ENCODE data around the gene LYAR. TPM values are rescaled to one million over a fixed set of nuclear protein-coding genes. Genes with fewer than 3 reads are reported as not detected.
"Not testable (repeated sequence)": the region's sequence is repeated elsewhere in the genome, so short reads cannot be mapped to it uniquely, and the experiment has no call there.

The LYAR gene
- total RNA-seq, 1 donor from 2014 or later: 12.7 TPM

- intact Hi-C loops (cut with DNase I): no loop called here
- ATAC-seq: no peak
- no peak for DNase-seq (ENCODE audit: low spot score)
Measured at GRCh38 chr4:4270529-4270928, 19.4 kb downstream of the LYAR start.

GRCh38 chr4:4269856-4270255, 20.1 kb downstream of the LYAR start:
- ATAC-seq: no peak
- intact Hi-C loops (cut with DNase I): no loop called here
- no peak for DNase-seq (ENCODE audit: low spot score)

- DNase-seq (ENCODE audit: low spot score) (no peak), ATAC-seq (no peak)
- intact Hi-C loops (cut with DNase I): no loop called here
Measured at GRCh38 chr4:4269331-4269731, 20.6 kb downstream of the LYAR start.

- intact Hi-C loops (cut with DNase I): no loop called here
- no peak for DNase-seq (ENCODE audit: low spot score)
- ATAC-seq: peak; percentile 20
Measured at GRCh38 chr4:4268776-4269175, 21.2 kb downstream of the LYAR start.

- ATAC-seq (no peak), DNase-seq (ENCODE audit: low spot score) (no peak)
- intact Hi-C loops (cut with DNase I): no loop called here
Measured at GRCh38 chr4:4267981-4268380, 22.0 kb downstream of the LYAR start.

- ATAC-seq (no peak), DNase-seq (ENCODE audit: low spot score) (no peak)
- intact Hi-C loops (cut with DNase I): no loop called here
Measured at GRCh38 chr4:4260185-4260751, 29.7 kb downstream of the LYAR start.

- ATAC-seq: peak; percentile 32
- intact Hi-C loops (cut with DNase I): no loop called here
Measured at GRCh38 chr4:4259484-4260100, 30.4 kb downstream of the LYAR start.

GRCh38 chr4:4257705-4258104, 32.2 kb downstream of the LYAR start:
- ATAC-seq; intact Hi-C loops (cut with DNase I); DNase-seq (ENCODE audit: low spot score): not testable (repeated sequence)

More at GRCh38 chr4:4259484-4260100, 30.4 kb downstream of the LYAR start:
- no peak for DNase-seq (ENCODE audit: low spot score)

GRCh38 chr4:4256799-4257198, 33.2 kb downstream of the LYAR start:
- DNase-seq (ENCODE audit: low spot score) (no peak), ATAC-seq (no peak)
- intact Hi-C loops (cut with DNase I): no loop called here

GRCh38 chr4:4254666-4255065, 35.3 kb downstream of the LYAR start:
- ATAC-seq: no peak
- intact Hi-C loops (cut with DNase I): no loop called here
- no peak for DNase-seq (ENCODE audit: low spot score)

- intact Hi-C loops (cut with DNase I): no loop called here
- DNase-seq (ENCODE audit: low spot score) (no peak), ATAC-seq (no peak)
Measured at GRCh38 chr4:4254199-4254598, 35.8 kb downstream of the LYAR start.

- intact Hi-C loops (cut with DNase I): no loop called here
- no peak for ATAC-seq
- DNase-seq (ENCODE audit: low spot score): no peak
Measured at GRCh38 chr4:4249866-4250265, 40.1 kb downstream of the LYAR start.

- intact Hi-C loops (cut with DNase I); ATAC-seq; DNase-seq (ENCODE audit: low spot score): not testable (repeated sequence)
Measured at GRCh38 chr4:4249342-4249741, 40.6 kb downstream of the LYAR start.

- ATAC-seq: no peak
- DNase-seq (ENCODE audit: low spot score): no peak
- intact Hi-C loops (cut with DNase I): no loop called here
Measured at GRCh38 chr4:4248885-4249203, 41.1 kb downstream of the LYAR start.

- ATAC-seq: peak; percentile 99
- DNase-seq (ENCODE audit: low spot score): peak; percentile 96
- intact Hi-C loops (cut with DNase I): no loop called here
Measured at GRCh38 chr4:4248029-4248884, 41.7 kb downstream of the LYAR start, which contains the start of gene TMEM128. Gene TMEM128 (minus strand): TSS chr4:4248223. CDS start chr4:4248202, 21 bp downstream.

- DNase-seq (ENCODE audit: low spot score) (no peak), ATAC-seq (no peak)
- intact Hi-C loops (cut with DNase I): no loop called here
Measured at GRCh38 chr4:4247696-4248028, 42.3 kb downstream of the LYAR start.

GRCh38 chr4:4245172-4245571, 44.8 kb downstream of the LYAR start:
- ATAC-seq (no peak), DNase-seq (ENCODE audit: low spot score) (no peak)
- intact Hi-C loops (cut with DNase I): no loop called here

- DNase-seq (ENCODE audit: low spot score); intact Hi-C loops (cut with DNase I); ATAC-seq: not testable (repeated sequence)
Measured at GRCh38 chr4:4239551-4239950, 50.4 kb downstream of the LYAR start.

- intact Hi-C loops (cut with DNase I): no loop called here
- no peak for DNase-seq (ENCODE audit: low spot score)
- no peak for ATAC-seq
Measured at GRCh38 chr4:4233610-4234009, 56.3 kb downstream of the LYAR start.

GRCh38 chr4:4228356-4228668, 61.6 kb downstream of the LYAR start:
- ATAC-seq (no peak), DNase-seq (ENCODE audit: low spot score) (no peak)
- intact Hi-C loops (cut with DNase I): no loop called here
